Stimulated activated CD4-positive, alpha-beta T cell treated with anti-CD3 and anti-CD28 coated beads, Interleukin-12 subunit alpha, Interleukin-12 subunit beta, amount 100 ng/mL, for 48 hours (primary cell): ENCODE results near the gene SLC6A17.
A peak's percentile ranks its signal among the peaks of the same experiment; 100 is the strongest.

ENCODE experiments used
- DNase-seq, 3 donors: peaks; one replicate each; pipeline ENCODE4 v3.0.0-alpha.2; 2020; ENCODE audit warnings: low read depth in 2 of 3, low spot score in 1 of 3

Gene SLC6A17

GRCh38 chr1:110201157-110201825 lies 51.0 kb downstream of the SLC6A17 start:
- no peak for DNase-seq

DNA sequence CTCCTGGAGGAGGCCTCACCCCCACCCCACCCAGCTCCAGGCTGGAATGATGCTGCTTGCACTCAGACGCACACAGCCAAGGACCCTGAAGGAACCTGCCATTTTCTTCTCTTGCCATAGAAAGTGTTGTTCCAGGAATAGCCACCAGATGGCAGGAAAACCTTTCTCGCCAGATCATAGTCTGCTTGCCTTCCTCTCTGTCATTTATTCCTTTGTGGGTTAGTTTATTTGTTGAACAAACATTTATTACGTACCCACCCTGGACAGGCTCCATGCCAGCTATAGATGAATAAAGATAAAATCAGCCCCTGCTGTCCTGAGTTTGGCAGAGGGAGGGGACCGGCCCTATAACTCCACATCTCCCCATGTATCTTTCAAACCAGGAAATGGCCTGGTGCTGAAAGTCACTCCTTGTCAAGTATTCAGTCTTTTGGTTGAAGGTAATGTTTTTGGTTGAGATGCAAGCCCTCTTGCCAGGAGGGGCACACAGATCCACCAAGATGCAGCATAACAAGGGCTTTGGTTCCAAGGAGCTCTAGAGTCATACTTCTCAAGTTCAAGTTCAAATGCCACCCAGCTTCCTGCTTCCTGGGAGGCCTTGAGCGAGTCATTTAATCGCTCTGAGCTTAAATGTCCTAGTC lies 52.8 kb downstream of the SLC6A17 start:
- peak; percentile 28 to 93 (median 52) for DNase-seq

DNA sequence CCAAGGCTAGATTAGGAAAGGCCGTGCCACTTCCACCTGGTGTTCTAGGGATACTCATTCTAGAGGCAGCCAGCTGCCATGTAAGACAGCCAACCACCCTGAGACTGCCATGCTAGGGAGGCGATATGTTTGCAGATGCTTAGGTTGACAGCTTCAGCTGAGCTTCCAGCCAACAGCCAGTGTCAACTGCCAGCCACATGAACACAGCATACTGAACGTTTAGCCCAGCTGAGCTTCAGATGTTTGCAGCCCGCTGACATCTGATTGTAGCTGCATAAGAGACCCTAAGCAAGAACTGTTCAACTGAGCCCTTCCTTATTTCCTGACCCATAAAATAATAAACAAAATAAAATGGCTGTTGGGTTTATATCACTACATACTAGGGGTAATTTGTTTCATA lies 54.9 kb downstream of the SLC6A17 start:
- no peak for DNase-seq

DNA sequence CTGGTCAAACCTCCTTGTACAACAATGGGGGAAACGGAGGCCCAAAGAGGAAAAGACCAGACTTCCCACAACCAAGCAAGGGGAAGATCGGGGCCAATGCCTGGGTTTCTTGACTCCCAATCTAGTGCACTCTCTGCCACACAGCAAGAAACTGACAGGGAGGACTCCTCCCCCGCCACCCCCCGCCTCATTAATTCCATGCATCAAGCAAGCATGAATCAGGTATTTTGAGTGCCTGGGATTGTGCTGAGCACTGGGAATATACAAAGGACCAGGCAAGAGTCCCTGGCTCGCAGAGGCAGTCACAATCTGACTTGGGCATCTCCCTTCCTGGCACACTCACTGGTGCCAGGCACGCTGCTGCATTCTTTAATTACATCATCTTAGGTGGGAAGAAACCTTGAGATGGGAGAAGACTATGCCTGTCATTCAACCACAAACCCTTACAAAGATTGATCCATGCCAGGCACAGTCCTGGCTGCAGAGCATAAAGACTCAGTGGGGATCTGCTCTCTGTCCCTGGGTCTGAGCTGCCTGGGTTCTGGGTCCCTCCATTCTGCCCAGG lies 55.4 kb downstream of the SLC6A17 start:
- no peak for DNase-seq

DNA sequence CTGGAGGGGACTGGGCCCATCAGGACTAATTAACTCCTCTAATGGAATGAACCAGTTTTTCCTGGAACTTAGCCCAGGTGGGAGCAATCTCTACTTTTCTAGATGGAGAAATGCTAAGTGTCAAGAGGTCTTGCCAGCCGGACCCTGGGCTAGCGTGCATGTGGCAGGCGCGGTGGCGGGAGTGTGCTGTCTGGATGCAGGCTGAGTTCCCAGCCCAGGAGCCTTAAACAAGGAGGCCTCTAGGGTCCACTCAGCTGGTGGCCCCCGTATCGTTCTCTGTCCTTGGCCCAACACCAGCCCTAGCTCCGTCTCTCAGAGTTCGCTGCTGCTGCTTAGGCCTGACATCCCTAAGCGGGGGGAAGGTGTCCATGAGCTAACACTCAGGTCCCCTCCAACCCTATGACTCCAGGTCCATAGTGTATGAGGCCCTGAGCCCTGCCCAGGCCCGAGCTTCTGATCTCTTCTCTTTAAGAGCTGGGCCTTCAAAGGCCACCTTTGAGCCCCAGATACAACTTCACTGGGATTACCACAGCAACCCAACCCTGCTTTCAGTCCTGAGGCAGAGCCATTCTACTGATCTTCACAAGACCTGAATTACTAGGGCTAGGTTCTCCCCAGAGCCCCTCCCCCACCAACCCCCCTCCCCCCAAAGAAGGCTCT lies 56.1 kb downstream of the SLC6A17 start:
- DNase-seq, result no peak

DNA sequence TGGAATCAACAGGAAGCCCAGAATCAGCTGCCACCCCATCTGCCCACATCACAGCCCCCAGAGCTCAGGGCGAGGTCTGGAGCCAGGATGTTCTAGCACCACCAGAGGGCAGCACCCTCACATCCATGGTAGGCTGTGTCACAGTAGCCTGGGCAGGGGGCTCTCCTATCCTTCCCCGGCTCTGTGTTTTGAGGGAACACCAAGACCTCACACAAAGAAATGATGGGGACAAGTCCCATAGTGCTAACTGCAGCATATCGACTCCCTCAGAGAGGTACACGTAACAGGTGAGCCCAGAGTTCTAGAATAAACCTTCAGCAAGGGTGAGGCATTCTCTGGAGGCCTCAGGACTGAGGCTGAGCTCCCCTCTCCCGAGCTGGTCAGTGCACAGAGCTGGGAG lies 57.5 kb downstream of the SLC6A17 start:
- DNase-seq, result peak; percentile 59 to 78 (median 69)

GRCh38 chr1:110208916-110209645 lies 58.8 kb downstream of the SLC6A17 start:
- DNase-seq, result no peak

- peak; percentile 79 to 86 (median 80) for DNase-seq
Measured at GRCh38 chr1:110209715-110210603, 59.7 kb downstream of the SLC6A17 start, which contains the start of gene KCNC4. TSS of gene KCNC4 (plus strand) at chr1:110210314. CDS start at chr1:110211500, 1,186 bp downstream.

GRCh38 chr1:110210604-110211495 lies 60.6 kb downstream of the SLC6A17 start:
- peak in 2 of 3 donors; percentile 37 to 45 for DNase-seq

DNA sequence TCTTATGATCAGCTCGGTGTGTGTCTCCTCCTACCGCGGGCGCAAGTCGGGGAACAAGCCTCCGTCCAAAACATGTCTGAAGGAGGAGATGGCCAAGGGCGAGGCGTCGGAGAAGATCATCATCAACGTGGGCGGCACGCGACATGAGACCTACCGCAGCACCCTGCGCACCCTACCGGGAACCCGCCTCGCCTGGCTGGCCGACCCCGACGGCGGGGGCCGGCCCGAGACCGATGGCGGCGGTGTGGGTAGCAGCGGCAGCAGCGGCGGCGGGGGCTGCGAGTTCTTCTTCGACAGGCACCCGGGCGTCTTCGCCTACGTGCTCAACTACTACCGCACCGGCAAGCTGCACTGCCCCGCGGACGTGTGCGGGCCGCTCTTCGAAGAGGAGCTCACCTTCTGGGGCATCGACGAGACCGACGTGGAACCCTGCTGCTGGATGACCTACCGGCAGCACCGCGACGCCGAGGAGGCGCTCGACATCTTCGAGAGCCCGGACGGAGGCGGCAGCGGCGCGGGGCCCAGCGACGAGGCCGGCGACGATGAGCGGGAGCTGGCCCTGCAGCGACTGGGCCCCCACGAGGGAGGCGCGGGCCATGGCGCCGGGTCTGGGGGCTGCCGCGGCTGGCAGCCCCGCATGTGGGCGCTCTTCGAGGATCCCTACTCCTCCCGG lies 61.3 kb downstream of the SLC6A17 start:
- peak in 1 of 3 donors; percentile 31 for DNase-seq

GRCh38 chr1:110212169-110213142 lies 62.2 kb downstream of the SLC6A17 start:
- DNase-seq, result no peak

DNA sequence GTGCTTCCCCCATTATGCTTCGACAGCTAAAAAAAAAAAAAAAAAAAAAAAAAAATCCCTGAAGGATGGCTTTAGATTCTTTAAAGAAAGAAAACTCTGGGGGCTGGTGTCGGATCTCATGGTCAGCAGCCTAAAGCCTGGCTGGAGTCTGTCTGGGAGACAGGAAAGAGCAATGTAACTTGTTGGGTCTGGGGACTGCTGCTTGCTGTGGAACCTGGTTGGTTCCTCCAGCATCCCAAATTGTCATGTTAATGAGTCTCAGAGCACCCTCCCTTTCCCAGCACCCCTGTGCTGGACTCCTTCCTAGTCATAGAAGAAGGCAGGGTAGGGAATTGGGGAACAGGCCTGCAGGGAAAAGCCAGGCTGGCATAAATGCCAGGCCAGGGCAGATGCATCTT lies 62.8 kb downstream of the SLC6A17 start:
- DNase-seq, result no peak

GRCh38 chr1:110214454-110215404 lies 64.4 kb downstream of the SLC6A17 start:
- DNase-seq, result no peak

DNA sequence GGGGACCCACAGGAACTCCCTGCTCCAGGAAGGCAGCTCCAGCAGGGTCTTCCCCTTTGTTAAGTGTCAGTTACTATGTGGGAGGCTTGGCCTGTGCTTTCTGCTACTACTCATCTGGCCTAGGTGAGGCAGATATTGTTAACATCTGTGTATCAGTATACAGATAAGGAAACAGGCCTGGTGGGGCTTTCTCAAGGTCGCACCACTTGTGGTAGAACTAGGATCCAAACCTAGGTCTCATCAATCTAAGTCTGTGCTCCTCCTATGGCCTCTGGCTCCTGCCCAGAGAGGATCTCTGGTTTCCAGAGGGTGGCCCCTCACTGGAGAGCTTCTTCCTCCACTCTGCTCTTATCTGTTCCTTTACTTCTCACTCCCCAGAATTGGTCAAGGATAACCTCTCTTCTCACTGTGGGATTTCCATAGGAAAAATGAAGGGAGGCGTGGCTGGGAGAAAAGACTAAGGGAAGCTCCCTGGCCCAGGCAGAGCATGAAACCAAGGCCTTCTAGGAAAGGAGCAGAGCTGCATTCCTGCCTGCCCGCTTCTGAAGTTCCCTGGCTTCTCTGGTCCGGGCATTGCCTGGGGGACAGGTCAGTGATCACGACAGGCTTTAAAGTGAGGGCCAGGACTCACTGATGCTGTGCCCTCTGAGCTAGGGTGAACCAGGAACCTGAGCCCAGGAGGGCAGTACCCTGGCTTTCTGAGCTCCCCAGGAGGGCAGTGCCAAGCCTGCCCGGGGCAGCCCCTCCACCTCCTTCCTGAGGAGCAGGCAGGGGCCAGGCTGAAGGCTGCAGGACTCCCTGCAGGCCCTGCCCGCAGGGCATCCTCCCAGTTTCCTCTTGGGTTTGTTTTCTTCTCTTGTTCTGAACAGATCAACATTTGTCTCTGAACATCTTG lies 65.6 kb downstream of the SLC6A17 start:
- DNase-seq, result no peak

GRCh38 chr1:110216844-110217444 lies 66.7 kb downstream of the SLC6A17 start:
- no peak for DNase-seq
